ENCODE data around the gene TMEM201. TPM values are rescaled to one million over a fixed set of nuclear protein-coding genes. Genes with fewer than 3 reads are reported as not detected.

The TMEM201 gene
- total RNA-seq, 1 donor from 2014 or later: 13.1 TPM

Other genes with a start within 250 kb of the TMEM201 start
- gene SLC25A33, start 49.4 kb upstream of the TMEM201 start, total RNA-seq: 2.9 TPM
- 17.9 TPM for gene PIK3CD, start 62.8 kb downstream of the TMEM201 start, total RNA-seq
- 121 TPM for gene CLSTN1, start 235.1 kb downstream of the TMEM201 start, total RNA-seq

Measured in sciatic nerve (tissue), 1 donor.